ENCODE results near the gene DCHS2.

GRCh38 chr4:154526151-154526550 lies 34.6 kb upstream of the DCHS2 start:
- no peak for TF ChIP-seq CTCF (IDR thresholded peaks at IDR 0.05; ENCODE audit: poor library complexity)
- no peak for TF ChIP-seq EZH2phosphoT487 (IDR thresholded peaks at IDR 0.05; ENCODE audit: low read depth, severe bottlenecking, unreplicated experiment)
- no peak for TF ChIP-seq EZH2 (IDR thresholded peaks at IDR 0.05; ENCODE audit: borderline replicate concordance)
